ENCODE measurements around the gene NOP9.

The NOP9 gene, protein sequence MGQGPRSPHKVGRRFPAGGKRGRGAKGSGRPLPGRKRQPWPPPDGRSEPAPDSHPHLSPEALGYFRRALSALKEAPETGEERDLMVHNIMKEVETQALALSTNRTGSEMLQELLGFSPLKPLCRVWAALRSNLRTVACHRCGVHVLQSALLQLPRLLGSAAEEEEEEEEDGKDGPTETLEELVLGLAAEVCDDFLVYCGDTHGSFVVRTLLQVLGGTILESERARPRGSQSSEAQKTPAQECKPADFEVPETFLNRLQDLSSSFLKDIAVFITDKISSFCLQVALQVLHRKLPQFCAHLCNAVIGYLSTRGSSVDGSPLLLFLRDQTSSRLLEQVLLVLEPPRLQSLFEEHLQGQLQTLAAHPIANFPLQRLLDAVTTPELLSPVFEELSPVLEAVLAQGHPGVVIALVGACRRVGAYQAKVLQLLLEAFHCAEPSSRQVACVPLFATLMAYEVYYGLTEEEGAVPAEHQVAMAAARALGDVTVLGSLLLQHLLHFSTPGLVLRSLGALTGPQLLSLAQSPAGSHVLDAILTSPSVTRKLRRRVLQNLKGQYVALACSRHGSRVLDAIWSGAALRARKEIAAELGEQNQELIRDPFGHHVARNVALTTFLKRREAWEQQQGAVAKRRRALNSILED

GRCh38 chr14:24299255-24300191 lies at the start of gene NOP9, which contains the start of gene DHRS1:
NOP9 (plus strand) TSS chr14:24299850; CDS start chr14:24299955, 105 bp downstream.
DHRS1 (minus strand) TSS chr14:24299780; CDS start chr14:24299106, 674 bp downstream.
- peak; percentile 66 to 85 for DNase-seq

GRCh38 chr14:24250354-24250753 lies 49.3 kb upstream of the NOP9 start:
- no peak for DNase-seq

GRCh38 chr14:24251880-24252288 lies 47.8 kb upstream of the NOP9 start:
- no peak for DNase-seq

DNA sequence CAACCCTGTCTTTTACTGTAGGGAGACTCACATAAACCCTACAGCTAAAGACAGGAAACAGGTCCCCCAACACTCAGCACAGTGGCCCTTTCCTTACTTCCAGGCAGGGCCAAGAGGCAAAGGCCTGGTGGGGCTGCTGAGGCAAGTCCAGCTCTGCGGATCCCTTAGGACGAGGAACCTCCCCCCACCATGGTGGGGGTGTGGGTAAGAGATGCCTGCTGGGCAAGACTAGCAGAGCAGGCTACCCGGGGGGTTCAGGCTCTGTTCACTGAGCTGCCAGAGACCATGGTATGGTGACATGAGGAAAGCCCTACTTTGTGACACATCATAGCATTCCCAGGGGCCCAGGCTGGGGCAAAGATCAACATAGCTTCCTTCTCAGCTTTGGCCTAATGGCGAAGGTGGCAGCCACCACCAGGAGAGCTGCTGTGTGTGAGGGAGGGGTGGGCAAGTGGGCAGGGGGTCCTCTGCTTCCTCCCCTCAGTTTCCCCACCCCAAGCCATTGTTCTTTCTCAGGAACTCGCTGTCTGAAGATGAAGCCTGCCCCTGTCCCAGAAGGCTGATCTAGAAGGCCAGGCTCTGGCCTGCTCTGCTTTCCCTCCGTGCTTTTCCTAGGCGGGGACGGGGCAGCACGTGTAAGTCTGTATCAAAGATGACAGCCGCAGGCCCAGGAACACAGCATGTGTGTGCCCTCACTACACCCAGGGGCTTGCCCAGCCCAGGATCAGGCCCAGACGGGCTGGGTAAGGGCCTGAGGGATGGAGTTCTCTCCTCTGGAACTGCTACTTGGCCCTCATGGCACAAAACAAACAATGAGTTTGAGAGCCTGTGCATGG lies 47.1 kb upstream of the NOP9 start:
- DNase-seq, result no peak

DNA sequence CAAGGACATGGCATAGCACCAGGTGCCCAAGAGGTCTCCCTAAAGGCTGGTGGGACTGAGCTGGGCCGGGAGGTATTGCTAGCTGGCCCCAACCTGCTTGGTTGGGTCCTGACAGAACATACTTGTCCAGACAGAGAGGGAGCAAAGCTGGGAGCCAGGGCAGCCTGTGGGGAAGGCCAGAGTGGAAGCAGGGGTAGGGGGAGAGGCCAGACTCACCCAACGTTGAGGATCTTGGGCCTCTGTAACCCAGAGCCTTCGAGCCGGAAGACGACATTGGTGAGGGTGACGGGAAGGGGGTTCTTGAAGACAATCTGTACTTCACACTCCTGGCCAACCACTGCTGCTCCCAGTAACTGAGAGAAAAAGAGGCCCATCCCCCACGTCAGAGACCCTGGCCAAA lies 45.7 kb upstream of the NOP9 start:
- DNase-seq, result no peak

DNA sequence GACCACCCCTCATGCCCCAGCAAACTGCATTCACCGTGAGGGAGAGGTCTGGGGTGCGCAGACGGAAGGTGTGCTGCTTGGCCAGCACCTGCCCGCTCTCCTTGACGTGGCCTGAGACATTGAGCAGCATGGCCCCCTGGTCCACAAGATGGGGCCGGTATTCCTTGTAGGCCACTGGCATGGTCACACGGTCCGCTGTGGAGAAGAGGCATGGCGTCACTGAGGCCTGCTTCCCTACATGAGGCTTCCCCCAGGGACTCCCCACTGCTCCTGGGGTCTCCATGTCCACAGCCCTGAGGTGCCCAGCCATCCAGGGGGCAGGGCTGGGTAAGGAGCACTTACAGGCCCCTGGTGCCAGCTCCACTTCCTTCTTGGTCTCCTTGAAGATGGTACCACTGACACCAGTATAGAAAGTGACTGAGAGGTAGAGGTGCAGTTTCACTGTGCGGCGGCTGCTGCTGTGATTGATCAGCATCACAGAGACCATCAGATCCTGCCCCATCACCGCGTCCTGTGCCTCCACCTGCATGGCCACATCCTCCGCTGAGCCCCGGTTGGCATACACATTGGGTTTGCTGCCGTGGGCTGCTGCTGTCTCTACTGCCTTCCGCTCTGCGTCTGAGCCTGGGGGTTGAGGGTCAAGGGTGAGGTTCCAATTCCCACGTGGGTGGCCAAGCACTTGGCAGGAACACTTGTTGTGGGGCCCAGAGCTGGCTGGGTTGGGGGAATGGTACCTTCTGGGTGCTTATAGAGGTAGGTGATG lies 44.8 kb upstream of the NOP9 start:
- no peak for DNase-seq

DNA sequence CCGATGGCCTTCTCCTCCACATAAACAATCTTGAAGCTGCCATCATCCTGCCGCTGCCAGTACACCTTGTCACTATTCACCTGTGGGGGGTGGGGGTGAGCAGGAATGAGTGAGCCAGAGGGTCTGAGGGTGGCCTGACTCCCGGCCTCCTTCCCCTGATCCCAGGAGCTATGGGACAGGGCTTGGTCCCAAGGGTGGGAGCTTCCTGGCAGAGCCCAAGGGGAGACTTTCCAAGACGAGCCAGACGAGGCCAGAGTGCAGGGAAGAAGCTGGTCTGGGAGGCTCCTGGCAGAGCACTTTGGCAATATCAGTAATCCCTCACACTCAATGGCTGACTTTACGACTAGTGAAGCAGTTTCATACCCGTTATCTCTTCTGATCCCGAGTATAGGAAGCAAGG lies 44.2 kb upstream of the NOP9 start:
- DNase-seq, result no peak

- DNase-seq, result no peak
Measured at GRCh38 chr14:24255931-24256711, 43.5 kb upstream of the NOP9 start.

DNA sequence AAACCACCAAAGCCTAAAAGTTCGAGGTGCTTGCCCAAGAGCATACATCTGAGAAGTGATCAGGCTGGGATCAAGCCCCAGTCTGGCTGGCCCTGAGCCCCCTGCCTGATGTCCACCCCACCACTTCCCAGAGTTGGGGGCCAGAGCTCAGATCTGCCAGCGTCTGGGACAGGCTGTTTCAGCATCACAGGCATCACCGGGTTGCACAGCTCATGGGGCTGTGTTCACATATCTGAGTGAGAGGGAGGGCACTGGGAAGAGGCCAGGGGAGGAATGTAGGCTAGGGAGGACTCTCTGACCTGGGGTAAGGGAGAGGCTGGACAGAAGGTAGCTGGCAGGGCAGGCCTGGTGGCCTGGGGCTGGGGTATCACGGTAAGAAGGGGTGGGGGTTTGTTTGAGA lies 42.7 kb upstream of the NOP9 start:
- no peak for DNase-seq

- no peak for DNase-seq
Measured at GRCh38 chr14:24258119-24258518, 41.5 kb upstream of the NOP9 start.

DNA sequence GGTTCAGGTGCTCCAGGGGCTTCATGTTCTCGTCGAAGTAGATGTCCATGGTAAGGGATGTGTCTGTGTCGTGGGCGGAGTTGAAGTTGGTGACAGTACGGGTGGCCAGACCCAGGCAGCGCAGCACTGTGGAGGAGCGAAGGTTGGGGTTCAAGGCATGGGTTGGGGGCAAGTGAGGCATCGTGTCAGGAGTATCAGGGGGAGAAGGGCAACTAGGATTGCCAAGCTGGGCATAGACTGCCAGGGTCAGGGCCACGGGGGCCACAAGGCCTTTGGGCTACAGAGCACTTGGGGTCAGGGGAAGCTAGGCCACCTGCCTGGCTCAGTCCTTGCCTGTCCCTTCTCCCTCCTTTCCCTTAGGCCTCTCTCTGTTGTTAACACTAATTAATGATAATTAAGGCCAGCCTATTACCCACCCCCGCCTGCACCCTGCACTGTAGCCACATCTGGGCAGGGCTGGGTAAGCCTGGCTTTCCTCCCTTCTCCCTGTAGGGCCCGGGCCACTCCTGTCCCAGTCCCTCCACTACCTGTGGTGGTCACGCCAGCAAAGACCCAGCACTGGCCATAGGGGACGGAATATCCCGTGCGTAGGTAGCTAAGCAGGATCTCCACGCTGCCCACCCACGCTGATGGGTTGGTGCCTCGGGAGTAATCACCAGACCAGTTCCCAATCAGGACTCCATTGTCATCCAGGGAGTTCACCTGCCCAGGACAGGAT lies 40.9 kb upstream of the NOP9 start:
- no peak for DNase-seq

- DNase-seq, result no peak
Measured at GRCh38 chr14:24259282-24260025, 40.2 kb upstream of the NOP9 start.

GRCh38 chr14:24260026-24260779 lies 39.4 kb upstream of the NOP9 start:
- no peak for DNase-seq

DNA sequence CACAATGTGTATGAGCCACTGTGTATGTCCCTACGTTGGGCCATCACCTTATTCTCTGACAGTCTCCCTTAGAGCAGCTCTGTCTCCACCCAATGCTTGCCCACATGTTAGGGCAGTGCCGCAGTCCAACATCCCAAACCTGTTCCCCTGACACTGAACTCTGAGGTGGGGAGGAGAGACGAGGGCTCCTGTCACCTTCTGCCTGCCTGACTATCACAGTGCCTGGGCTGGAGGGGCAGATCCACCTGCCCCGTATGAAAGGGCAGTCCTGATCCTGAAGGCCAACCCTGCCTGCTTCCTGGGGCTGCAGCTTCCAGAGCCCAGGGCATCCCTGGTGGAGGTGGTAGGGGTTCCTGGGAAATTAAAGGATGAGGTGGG lies 38.9 kb upstream of the NOP9 start:
- DNase-seq, result no peak

DNA sequence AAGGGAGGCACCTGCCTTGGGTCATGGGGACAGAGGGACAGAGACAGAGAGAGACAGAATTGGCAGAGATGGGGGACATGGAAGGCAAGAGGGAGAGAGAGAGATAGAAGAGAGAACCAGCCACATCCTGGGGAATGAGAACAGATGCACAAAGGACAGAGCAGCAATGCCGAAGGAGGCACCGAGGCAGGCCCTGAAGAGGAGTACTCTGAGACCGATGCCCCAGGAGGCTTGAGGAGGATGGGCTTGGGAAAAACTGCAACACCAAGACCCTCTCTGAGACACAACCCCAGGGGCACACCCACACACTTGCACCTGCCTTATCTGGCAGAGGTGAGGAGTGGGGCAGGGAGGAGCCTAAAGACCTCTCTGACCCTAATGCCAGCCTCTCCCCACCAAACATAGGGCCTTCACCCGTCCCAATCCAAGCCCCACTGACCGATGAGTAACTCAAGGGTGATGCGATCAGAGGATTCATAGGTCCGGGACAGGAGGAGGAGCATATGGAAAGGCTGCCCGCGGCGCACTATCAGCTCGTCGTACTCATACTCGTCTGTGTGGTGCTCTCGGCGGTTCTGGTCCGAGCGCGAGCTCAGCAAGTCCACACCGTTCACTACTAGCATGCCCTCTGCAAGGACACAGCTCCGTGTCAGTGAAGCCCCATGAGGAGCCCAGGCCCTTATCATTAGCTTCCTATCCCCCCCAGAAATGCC lies 38.2 kb upstream of the NOP9 start:
- DNase-seq, result no peak

GRCh38 chr14:24261969-24262327 lies 37.7 kb upstream of the NOP9 start:
- DNase-seq, result no peak

- no peak for DNase-seq
Measured at GRCh38 chr14:24262821-24263733, 36.6 kb upstream of the NOP9 start, which contains the start of gene TGM1. TGM1 (minus strand) TSS chr14:24263177; CDS start chr14:24262352, 825 bp downstream.
